Measurements from ENCODE around the gene SMIM27.

DNA sequence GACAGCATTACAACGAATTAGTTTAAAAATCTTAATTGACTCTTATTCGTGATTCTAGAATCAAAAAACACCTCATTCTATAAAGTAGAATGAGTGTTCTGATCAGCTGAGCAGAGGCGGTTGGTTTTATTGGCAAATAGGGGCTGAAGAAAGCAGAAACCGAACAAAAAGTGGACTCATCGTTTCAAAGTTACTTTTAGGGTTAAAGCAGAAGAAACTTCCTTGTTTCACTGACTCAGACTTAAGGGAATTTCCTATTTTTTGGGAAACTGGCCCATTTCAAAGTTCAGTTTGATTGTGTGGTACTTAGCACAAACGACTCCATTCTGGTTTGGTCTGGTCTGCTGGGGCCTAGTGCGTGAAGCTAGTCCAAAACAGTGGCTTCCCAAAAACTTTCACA is 21.7 kb downstream of the SMIM27 start:
- TF ChIP-seq POLR2A (IDR thresholded peaks at IDR 0.05) (no peak), CTCF (IDR thresholded peaks at IDR 0.05) (no peak)

Data from vagina (tissue), 2 donors.